NT2/D1 (cell line): Measurements from ENCODE around the gene TMEM8B.

Experiments used
- SUZ12 ChIP-seq: IDR thresholded peaks from 2 replicates; pipeline ENCODE4 v1.6.1; 2011; ENCODE audit not compliant: insufficient read length, insufficient read depth; ENCODE audit errors: extremely low read depth
- YY1 ChIP-seq: IDR thresholded peaks from 2 replicates; pipeline ENCODE4 v1.6.1; 2011; ENCODE audit not compliant: insufficient read length, insufficient read depth

- TF ChIP-seq YY1 (no peak), SUZ12 (no peak)
These were observed 39.5 kb upstream of the TMEM8B start for GRCh38 chr9:35789541-35789940.
